CD4-positive, alpha-beta T cell (primary cell): ENCODE measurements around the gene DHPS. TPM values are rescaled to one million over a fixed set of nuclear protein-coding genes. Genes with fewer than 3 reads are reported as not detected.
A peak's percentile ranks its signal among the peaks of the same experiment; 100 is the strongest.

Source experiments
- ATAC-seq: fragments of 200-7000 bp; cut with Tn5 transposase; one replicate; pipeline ENCODE4 v1.10.0; 2022; ENCODE audit warnings: mild to moderate bottlenecking; ENCODE audit not compliant: poor library complexity
- CTCF ChIA-PET: fragments of 350-600 bp; sonication (Branson Sonifier 250); formaldehyde crosslinking; loops from one replicate; lab custom pipeline; 2021; ENCODE audit warnings: antibody characterized with exemption, inconsistent platforms; lab: Charles Lee
- POLR2A ChIA-PET: fragments of 350-600 bp; sonication (Branson Sonifier 250); formaldehyde crosslinking; loops from one replicate; lab custom pipeline; 2021; ENCODE audit warnings: antibody characterized with exemption, inconsistent platforms; lab: Charles Lee
- DNase-seq, 14 experiments: peaks; one replicate each; pipeline ENCODE4 v3.0.0-alpha.2; 2013 to 2020; ENCODE audit warnings: mixed read lengths in 2 of 14
- H3K27ac ChIP-seq, 2 donors: one replicate each; pipeline versions ENCODE4 v1.5.1 to v1.7.0; 2013; ENCODE audit warnings: low read length in 2 of 2, low read depth in 1 of 2, mild to moderate bottlenecking in 1 of 2
- H3K27me3 ChIP-seq, 2 experiments: 1 replicate in 1 of 2; 2 replicates in 1 of 2; pipeline versions ENCODE4 v1.6.1 to v1.7.0; 2013; ENCODE audit warnings: low read length in 2 of 2, control low read depth in 1 of 2, mild to moderate bottlenecking in 1 of 2, moderate library complexity in 1 of 2; ENCODE audit not compliant: insufficient read depth in 2 of 2, control insufficient read depth in 1 of 2
- H3K36me3 ChIP-seq: one replicate; pipeline ENCODE4 v1.6.1; 2013; ENCODE audit warnings: low read length, control low read depth; ENCODE audit not compliant: insufficient read depth
- H3K4me1 ChIP-seq: one replicate; pipeline ENCODE4 v1.6.1; 2013; ENCODE audit warnings: low read length, control low read depth; ENCODE audit not compliant: insufficient read depth
- H3K4me3 ChIP-seq: one replicate; pipeline ENCODE4 v1.5.1; 2013; ENCODE audit warnings: mild to moderate bottlenecking, low read length, moderate library complexity
- H3K9me3 ChIP-seq, 2 experiments: 1 replicate in 1 of 2; 2 replicates in 1 of 2; pipeline versions ENCODE4 v1.6.1 to v1.7.0; 2013; ENCODE audit warnings: low read length in 2 of 2, mild to moderate bottlenecking in 2 of 2, control low read depth in 1 of 2, moderate library complexity in 1 of 2; ENCODE audit not compliant: control insufficient read depth in 1 of 2, insufficient read depth in 1 of 2
- H3K27ac Mint-ChIP-seq: one replicate; pipeline ENCODE4 v1.8.0; 2020; ENCODE audit warnings: mixed read lengths
- H3K27me3 Mint-ChIP-seq: one replicate; pipeline ENCODE4 v1.8.0; 2021; ENCODE audit warnings: mixed read lengths
- H3K36me3 Mint-ChIP-seq: one replicate; pipeline ENCODE4 v1.8.0; 2021; ENCODE audit warnings: low read depth, mixed read lengths
- H3K4me1 Mint-ChIP-seq: one replicate; pipeline ENCODE4 v1.8.0; 2021; ENCODE audit warnings: low read depth, mixed read lengths
- H3K4me3 Mint-ChIP-seq: one replicate; pipeline ENCODE4 v1.8.0; 2020; ENCODE audit warnings: mild to moderate bottlenecking, mixed read lengths
- H3K9me3 Mint-ChIP-seq: one replicate; pipeline ENCODE4 v1.8.0; 2020; ENCODE audit warnings: mixed read lengths
- CTCF ChIP-seq: fragments of 200-600 bp; IDR thresholded peaks from one replicate; pipeline ENCODE4 v1.8.0; 2022; ENCODE audit warnings: antibody characterized with exemption, mild to moderate bottlenecking
- intact Hi-C, 2 experiments: fragments of 100-400 bp; cut with DNase I in 1 of 2; cut with micrococcal nuclease in 1 of 2; formaldehyde crosslinking; loops; one replicate each; pipeline versions ENCODE4 v1.15.1 to v1.9.0; 2023 to 2025; cut with DNase I, micrococcal nuclease
- total RNA-seq, 174 experiments: library from RNA in 2 of 174; stranded (reverse) in 2 of 174; gene quantifications; one replicate each; pipeline ENCODE4 v1.2.3 and lab custom pipeline; 2021 to 2026

DHPS gene
- total RNA-seq, 2 experiments from 2014 or later, result 112 to 113 TPM

GRCh38 chr19:12711187-12711586 lies 29.5 kb upstream of the DHPS start:
- peak in 1 of 14 experiments; percentile 21 for DNase-seq
- POLR2A ChIA-PET, result no interaction called here
- Histone ChIP-seq H3K4me1 (no peaks in the 10 kb centered on the region), H3K4me3 (no peak overlapping the region), H3K27ac (no peak overlapping the region), H3K36me3 (peaks cover 57% of the 10 kb centered on the region), H3K9me3 (no peaks in the 10 kb centered on the region), H3K27me3 (no peaks in the 10 kb centered on the region)
- no peaks in the 10 kb centered on the region for H3K4me1 Mint-ChIP-seq
- intact Hi-C loops, result no loop called here
- H3K9me3 Mint-ChIP-seq, result no peaks in the 10 kb centered on the region
- CTCF ChIA-PET, result no interaction called here
- H3K4me3 Mint-ChIP-seq, result no peak overlapping the region
- TF ChIP-seq CTCF, result no peak
- no peak overlapping the region for H3K27ac Mint-ChIP-seq
- no peaks in the 10 kb centered on the region for H3K27me3 Mint-ChIP-seq
- ATAC-seq, result no peak
- H3K36me3 Mint-ChIP-seq, result peaks cover 56% of the 10 kb centered on the region

DNA sequence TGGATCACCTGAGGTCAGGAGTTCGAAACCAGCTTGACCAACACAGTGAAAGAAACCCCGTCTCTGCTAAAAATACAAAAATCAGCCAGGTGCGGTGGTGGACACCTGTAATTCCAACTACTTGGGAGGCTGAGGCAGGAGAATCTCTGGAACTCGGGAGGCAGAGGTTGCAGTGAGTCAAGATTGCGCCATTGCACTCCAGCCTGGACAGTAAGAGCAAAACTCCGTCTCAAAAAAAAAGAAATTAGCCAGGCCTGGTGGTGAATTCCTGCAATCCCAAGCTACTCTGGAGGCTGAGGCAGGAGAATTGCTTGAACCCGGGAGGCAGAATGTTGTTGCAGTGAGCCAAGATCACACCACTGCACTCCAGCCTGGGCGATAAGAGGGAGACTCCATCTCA lies 27.0 kb upstream of the DHPS start:
- no peaks in the 10 kb centered on the region for H3K9me3 ChIP-seq
- CTCF ChIA-PET, result interaction anchor here (1.1 kb wide), 1 partner anchor 52 kb away, joined by 3 read pairs; no protein-coding TSS in a partner anchor
- intact Hi-C loops, result no loop called here

DNA sequence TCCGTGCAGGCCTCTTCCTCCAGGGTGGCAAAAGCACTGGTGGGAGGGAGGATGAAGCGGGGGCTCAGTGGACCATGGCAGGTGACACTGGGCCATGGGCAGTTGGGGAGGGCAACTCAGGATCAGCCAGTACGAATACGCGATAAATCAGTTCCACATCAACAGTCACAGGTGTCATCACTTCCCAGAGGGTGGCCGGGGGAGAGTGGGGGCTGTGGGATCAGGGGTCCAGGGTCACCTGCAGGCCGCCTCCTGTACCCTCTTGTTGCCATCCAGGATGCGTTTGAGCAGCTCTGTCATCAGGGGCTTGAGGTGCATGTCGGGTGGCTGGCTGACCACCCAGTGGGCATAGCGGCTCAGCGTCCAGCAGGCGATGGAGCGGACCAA lies 24.6 kb upstream of the DHPS start:
- Histone ChIP-seq H3K9me3 (no peaks in the 10 kb centered on the region), H3K27ac (no peak overlapping the region), H3K4me3 (no peak overlapping the region), H3K27me3 (no peaks in the 10 kb centered on the region), H3K4me1 (no peaks in the 10 kb centered on the region), H3K36me3 (peaks cover 66% of the 10 kb centered on the region)
- H3K4me3 Mint-ChIP-seq, result no peak overlapping the region
- DNase-seq (no peak), ATAC-seq (no peak)
- no peak for TF ChIP-seq CTCF
- no peak overlapping the region for H3K27ac Mint-ChIP-seq
- H3K4me1 Mint-ChIP-seq, result no peaks in the 10 kb centered on the region
- ChIA-PET CTCF (no interaction called here), POLR2A (no interaction called here)
- peaks cover 75% of the 10 kb centered on the region for H3K36me3 Mint-ChIP-seq
- H3K27me3 Mint-ChIP-seq, result no peaks in the 10 kb centered on the region
- intact Hi-C loops, result no loop called here
- H3K9me3 Mint-ChIP-seq, result no peaks in the 10 kb centered on the region

More for the DNA sequence above, 27.0 kb upstream of the DHPS start:
- Histone ChIP-seq H3K4me1 (no peaks in the 10 kb centered on the region), H3K27me3 (no peaks in the 10 kb centered on the region), H3K36me3 (peaks cover 56% of the 10 kb centered on the region), H3K27ac (no peak overlapping the region), H3K4me3 (no peak overlapping the region)
- POLR2A ChIA-PET, result no interaction called here
- peaks cover 68% of the 10 kb centered on the region for H3K36me3 Mint-ChIP-seq
- ATAC-seq, result no peak
- no peak overlapping the region for H3K4me3 Mint-ChIP-seq
- H3K4me1 Mint-ChIP-seq, result no peaks in the 10 kb centered on the region
- no peaks in the 10 kb centered on the region for H3K27me3 Mint-ChIP-seq
- TF ChIP-seq CTCF, result no peak
- H3K27ac Mint-ChIP-seq, result no peak overlapping the region
- DNase-seq, result no peak
- no peaks in the 10 kb centered on the region for H3K9me3 Mint-ChIP-seq
